Adipocyte (in vitro differentiated cells): Measurements from ENCODE around the gene SVEP1.
"Not testable (repeated sequence)": the region's sequence is repeated elsewhere in the genome, so short reads cannot be mapped to it uniquely, and the experiment has no call there.

Experiments
- DNase-seq: peaks from one replicate; pipeline ENCODE4 v3.0.0-alpha.2; 2015; ENCODE audit warnings: low read depth
- H3K27me3 ChIP-seq: replicated peaks from 2 replicates; pipeline ENCODE4 v1.7.0; 2013; ENCODE audit warnings: mild to moderate bottlenecking, low read length, moderate library complexity; ENCODE audit not compliant: control insufficient read depth, insufficient read depth
- H3K36me3 ChIP-seq: 2 replicates; pipeline ENCODE4 v1.7.0; 2013; ENCODE audit warnings: low read length, mild to moderate bottlenecking, moderate library complexity; ENCODE audit not compliant: control insufficient read depth, insufficient read depth, severe bottlenecking
- H3K4me1 ChIP-seq: 2 replicates; pipeline ENCODE4 v1.7.0; 2013; ENCODE audit warnings: mild to moderate bottlenecking, low read length, moderate library complexity; ENCODE audit not compliant: control insufficient read depth, insufficient read depth
- H3K4me3 ChIP-seq: 2 replicates; pipeline ENCODE4 v1.7.0; 2013; ENCODE audit warnings: mild to moderate bottlenecking, low read length, moderate library complexity
- H3K9ac ChIP-seq: 2 replicates; pipeline ENCODE4 v1.7.0; 2013; ENCODE audit warnings: mild to moderate bottlenecking, low read length, moderate library complexity
- H3K9me3 ChIP-seq: 2 replicates; pipeline ENCODE4 v1.7.0; 2013; ENCODE audit warnings: mild to moderate bottlenecking, low read length, moderate library complexity; ENCODE audit not compliant: control insufficient read depth

SVEP1 gene

GRCh38 chr9:110579034-110579861 is at the start of gene SVEP1:
SVEP1 (minus strand) TSS chr9:110579741; CDS start chr9:110579543, 198 bp downstream.
- DNase-seq: peak; percentile 82
- Histone ChIP-seq H3K36me3 (peaks cover 3% of the 10 kb centered on the region), H3K4me1 (peaks cover 42% of the 10 kb centered on the region), H3K9me3 (no peaks in the 10 kb centered on the region), H3K4me3 (peak within 1 kb of the TSS; percentile 98), H3K27me3 (no peaks in the 10 kb centered on the region), H3K9ac (peak within 1 kb of the TSS; percentile 99)

- Histone ChIP-seq H3K9ac (peak overlapping the region; percentile 67), H3K4me3 (peak overlapping the region; percentile 62), H3K36me3 (no peaks in the 10 kb centered on the region), H3K4me1 (peaks cover 29% of the 10 kb centered on the region), H3K27me3 (no peaks in the 10 kb centered on the region), H3K9me3 (no peaks in the 10 kb centered on the region)
- peak; percentile 72 for DNase-seq
Observed at GRCh38 chr9:110626101-110626829, 46.7 kb upstream of the SVEP1 start.

DNA sequence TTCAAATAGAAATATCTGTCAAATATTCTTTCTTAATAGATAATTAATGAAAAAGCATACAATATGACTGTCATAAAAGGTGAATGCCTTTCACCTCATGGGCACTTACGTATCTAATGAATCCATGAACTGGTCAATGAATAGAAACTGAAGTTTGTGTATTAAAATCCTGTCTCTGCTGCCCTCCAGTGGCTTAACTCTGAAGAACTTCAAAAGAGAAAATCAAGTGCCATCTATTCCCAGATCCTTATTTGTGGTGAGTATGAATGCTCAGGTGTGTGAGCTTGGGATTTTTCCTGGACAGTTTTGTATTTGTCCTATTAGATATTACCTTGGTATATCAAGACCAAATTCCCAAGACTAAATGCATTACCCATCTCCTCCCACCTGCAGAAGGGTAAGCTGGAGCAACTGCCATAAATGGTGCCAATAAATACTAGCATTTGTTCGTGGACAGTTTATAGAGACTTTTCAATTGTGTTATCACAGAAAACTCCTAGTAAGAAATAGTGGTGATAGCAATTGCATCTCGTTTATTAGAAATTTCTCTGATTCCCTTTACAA is 44.0 kb upstream of the SVEP1 start:
- Histone ChIP-seq H3K9ac (peak overlapping the region; percentile 2), H3K36me3 (no peaks in the 10 kb centered on the region), H3K4me3 (no peak overlapping the region), H3K4me1 (peaks cover 49% of the 10 kb centered on the region), H3K27me3 (no peaks in the 10 kb centered on the region), H3K9me3 (no peaks in the 10 kb centered on the region)
- DNase-seq: peak; percentile 87

DNA sequence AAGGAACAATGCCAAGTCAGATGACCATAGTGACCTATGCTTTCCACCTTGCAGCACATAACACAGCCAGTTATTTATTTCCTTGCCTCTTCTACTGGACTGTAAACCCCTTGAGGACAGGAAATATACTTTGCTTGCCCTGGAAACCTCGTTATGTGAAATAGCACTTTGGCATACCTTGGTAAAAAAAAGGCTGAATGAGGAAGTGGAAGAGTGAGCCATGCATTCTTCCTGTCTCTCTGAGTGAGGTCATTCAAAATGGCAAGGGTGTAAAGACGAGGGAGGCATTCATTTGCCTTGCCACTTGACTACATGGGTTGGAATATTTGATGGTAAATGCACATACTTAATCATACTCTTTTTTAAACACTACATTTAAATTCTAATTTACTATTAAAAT is 42.8 kb upstream of the SVEP1 start:
- no peaks in the 10 kb centered on the region for H3K9me3 ChIP-seq
- H3K9ac ChIP-seq: no peak overlapping the region
- H3K36me3 ChIP-seq: no peaks in the 10 kb centered on the region

DNA sequence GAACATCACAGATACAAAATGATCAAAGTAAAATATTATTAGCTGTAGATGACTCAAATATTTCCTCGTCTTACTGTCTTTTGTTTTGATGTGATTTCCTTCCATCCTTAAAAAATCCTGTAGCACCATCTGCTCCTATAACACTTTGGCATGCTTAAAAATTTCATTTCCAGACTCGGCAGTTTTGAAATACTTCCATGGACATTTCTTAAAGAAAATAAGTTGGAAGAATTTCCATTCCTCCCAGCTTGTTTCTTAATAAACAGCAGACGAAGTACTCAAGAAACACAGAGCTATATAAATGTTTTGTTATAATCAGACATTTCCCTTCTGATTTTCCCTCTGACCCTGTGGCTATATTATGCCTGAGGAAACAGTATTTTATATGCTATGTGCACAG is 41.2 kb upstream of the SVEP1 start:
- Histone ChIP-seq H3K36me3 (no peaks in the 10 kb centered on the region), H3K9ac (peak overlapping the region; percentile 73), H3K4me3 (peak overlapping the region; percentile 60), H3K4me1 (peaks cover 29% of the 10 kb centered on the region), H3K27me3 (no peaks in the 10 kb centered on the region), H3K9me3 (no peaks in the 10 kb centered on the region)
- peak; percentile 54 for DNase-seq

More for the DNA sequence above, 42.8 kb upstream of the SVEP1 start:
- DNase-seq: no peak
- H3K27me3 ChIP-seq: no peaks in the 10 kb centered on the region
- no peak overlapping the region for H3K4me3 ChIP-seq
- H3K4me1 ChIP-seq: peaks cover 40% of the 10 kb centered on the region

DNA sequence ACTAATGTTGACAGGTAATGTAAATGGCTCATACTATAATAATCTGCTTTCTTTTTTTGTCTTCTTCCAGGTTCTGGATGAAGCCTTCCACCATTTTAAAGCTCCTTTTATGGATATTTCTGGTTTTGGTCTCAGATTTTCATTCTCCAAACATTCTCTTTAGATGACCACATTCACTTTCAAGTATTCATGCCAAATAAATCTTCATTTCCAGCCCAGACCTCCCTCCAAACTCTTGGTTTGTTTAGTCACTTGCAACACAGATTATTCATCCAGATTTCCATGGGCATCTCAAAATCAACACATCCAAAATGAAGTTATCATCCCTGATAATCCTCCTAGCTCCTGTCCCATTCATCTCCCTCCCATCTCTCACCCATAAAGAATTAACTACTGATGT is 40.3 kb upstream of the SVEP1 start:
- Histone ChIP-seq H3K4me3 (peak overlapping the region; percentile 60), H3K4me1 (peaks cover 35% of the 10 kb centered on the region), H3K27me3 (no peaks in the 10 kb centered on the region), H3K9me3 (no peaks in the 10 kb centered on the region), H3K36me3 (no peaks in the 10 kb centered on the region), H3K9ac (peak overlapping the region; percentile 73)
- peak; percentile 14 for DNase-seq

DNA sequence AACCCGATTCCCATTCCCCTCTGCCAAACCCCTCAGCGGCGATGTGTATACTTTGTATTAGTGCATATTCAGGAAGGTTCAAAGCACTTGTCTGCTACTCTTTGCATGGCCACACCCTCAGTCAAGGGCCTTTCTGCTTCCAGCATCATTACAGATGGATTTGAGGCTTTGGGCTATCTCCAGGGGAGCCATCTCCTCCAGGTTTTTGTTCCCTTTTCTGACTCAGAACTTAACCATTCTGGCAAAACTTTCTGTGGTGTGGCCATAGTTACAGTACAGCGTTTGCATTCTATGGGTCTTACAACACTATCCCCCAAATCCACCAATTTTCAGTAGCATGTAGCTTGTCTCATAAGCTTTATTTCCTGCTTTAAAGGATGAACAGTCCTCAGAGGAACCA is 36.0 kb upstream of the SVEP1 start:
- H3K36me3 ChIP-seq: no peaks in the 10 kb centered on the region
- no peak overlapping the region for H3K9ac ChIP-seq
- peak; percentile 59 for DNase-seq
- H3K4me3 ChIP-seq: no peak overlapping the region
- no peaks in the 10 kb centered on the region for H3K9me3 ChIP-seq
- peaks cover 24% of the 10 kb centered on the region for H3K4me1 ChIP-seq
- H3K27me3 ChIP-seq: no peaks in the 10 kb centered on the region

DNA sequence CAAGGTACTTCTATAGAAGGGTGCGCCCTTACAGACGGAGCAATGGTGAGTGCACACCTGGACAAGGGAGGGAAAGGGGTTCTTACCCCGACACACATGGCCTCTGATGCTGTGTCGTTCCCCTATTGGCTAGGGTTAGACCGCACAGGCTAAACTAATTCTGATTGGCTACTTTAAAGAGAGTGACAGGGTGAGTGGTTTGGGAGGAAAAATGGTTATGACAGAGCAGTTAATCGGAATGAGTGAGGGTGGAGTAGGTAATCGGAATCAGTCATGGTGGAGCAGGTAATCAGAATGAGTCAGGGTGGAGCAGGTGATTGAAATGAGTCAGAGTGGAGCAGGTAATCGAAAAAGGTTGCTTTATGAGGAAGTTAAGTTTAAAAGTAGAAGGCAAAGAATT is 35.0 kb upstream of the SVEP1 start:
- not testable (repeated sequence) for H3K36me3 ChIP-seq, H3K4me3 ChIP-seq, H3K27me3 ChIP-seq, H3K9me3 ChIP-seq, DNase-seq, H3K9ac ChIP-seq
- H3K4me1 ChIP-seq: peaks cover 14% of the 10 kb centered on the region

GRCh38 chr9:110606179-110606790 is 26.7 kb upstream of the SVEP1 start:
- DNase-seq: no peak
- no peaks in the 10 kb centered on the region for H3K9me3 ChIP-seq
- no peak overlapping the region for H3K4me3 ChIP-seq
- no peaks in the 10 kb centered on the region for H3K27me3 ChIP-seq
- no peak overlapping the region for H3K9ac ChIP-seq
- no peaks in the 10 kb centered on the region for H3K4me1 ChIP-seq
- no peaks in the 10 kb centered on the region for H3K36me3 ChIP-seq

GRCh38 chr9:110605565-110605964 is 26.0 kb upstream of the SVEP1 start:
- peak; percentile 18 for DNase-seq
- Histone ChIP-seq H3K4me3 (no peak overlapping the region), H3K9ac (no peak overlapping the region), H3K36me3 (no peaks in the 10 kb centered on the region), H3K9me3 (no peaks in the 10 kb centered on the region), H3K27me3 (no peaks in the 10 kb centered on the region), H3K4me1 (no peaks in the 10 kb centered on the region)

DNA sequence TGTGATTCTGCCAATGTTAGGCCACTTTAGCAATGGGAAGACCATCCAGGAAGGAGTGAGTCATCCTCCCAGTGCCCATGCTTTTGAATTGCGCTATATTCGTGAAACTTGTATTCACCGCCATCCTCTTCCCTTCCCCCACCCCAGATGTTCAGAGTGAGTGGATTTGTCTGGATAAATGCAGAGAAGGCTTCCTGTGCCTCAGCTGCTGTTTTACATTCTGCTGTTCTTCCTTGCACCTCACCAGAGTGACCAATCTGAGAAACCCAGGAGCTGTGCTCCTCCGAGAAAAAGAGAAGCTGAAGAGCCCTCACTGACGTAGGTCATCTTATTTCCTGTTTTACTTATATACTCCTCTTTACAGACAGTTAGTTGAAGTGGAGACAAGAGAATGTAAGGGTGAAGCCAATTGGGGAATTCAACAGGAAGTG is 24.6 kb upstream of the SVEP1 start:
- H3K9me3 ChIP-seq: no peaks in the 10 kb centered on the region
- no peak overlapping the region for H3K4me3 ChIP-seq
- no peak for DNase-seq
- H3K4me1 ChIP-seq: peaks cover 4% of the 10 kb centered on the region
- no peaks in the 10 kb centered on the region for H3K36me3 ChIP-seq
- H3K27me3 ChIP-seq: no peaks in the 10 kb centered on the region
- H3K9ac ChIP-seq: no peak overlapping the region
